NCI-H82 treated with DMSO at 0.1 percent for 48 hours (cell line): ENCODE measurements around the gene PRICKLE3.
A peak's percentile ranks its signal among the peaks of the same experiment; 100 is the strongest.

Experiments used
- DNase-seq: peaks from one replicate; lab custom pipeline; 2025; ENCODE audit not compliant: unreplicated experiment; lab: John Stamatoyannopoulos, UW

PRICKLE3 gene

GRCh38 chrX:49186125-49187027 is at the start of gene PRICKLE3:
Gene PRICKLE3, minus strand, starts transcription at chrX:49186373. Its CDS starts 76 bp downstream, at chrX:49186297.
- DNase-seq = peak; percentile 58

GRCh38 chrX:49233887-49234555 is 47.8 kb upstream of the PRICKLE3 start:
- no peak for DNase-seq

- DNase-seq = peak; percentile 82
Measured at GRCh38 chrX:49233176-49233575, 47.0 kb upstream of the PRICKLE3 start, which contains the start of gene CACNA1F. Gene CACNA1F, minus strand, starts transcription at chrX:49233340. Its CDS starts 31 bp downstream, at chrX:49233309.

- no peak for DNase-seq
Measured at GRCh38 chrX:49232525-49232924, 46.4 kb upstream of the PRICKLE3 start.

- no peak for DNase-seq
Measured at GRCh38 chrX:49231333-49232000, 45.3 kb upstream of the PRICKLE3 start.

- DNase-seq = no peak
Measured at GRCh38 chrX:49230500-49231232, 44.5 kb upstream of the PRICKLE3 start.

GRCh38 chrX:49228185-49228584 is 42.0 kb upstream of the PRICKLE3 start:
- DNase-seq = no peak

GRCh38 chrX:49227726-49228125 is 41.6 kb upstream of the PRICKLE3 start:
- no peak for DNase-seq

- DNase-seq = no peak
Measured at GRCh38 chrX:49226946-49227345, 40.8 kb upstream of the PRICKLE3 start.

- DNase-seq = no peak
Measured at GRCh38 chrX:49225858-49226257, 39.7 kb upstream of the PRICKLE3 start.

GRCh38 chrX:49221868-49222267 is 35.7 kb upstream of the PRICKLE3 start:
- no peak for DNase-seq

GRCh38 chrX:49220100-49220499 is 33.9 kb upstream of the PRICKLE3 start:
- DNase-seq = no peak

- DNase-seq = no peak
Measured at GRCh38 chrX:49214996-49215526, 28.9 kb upstream of the PRICKLE3 start.

GRCh38 chrX:49214416-49214815 is 28.2 kb upstream of the PRICKLE3 start:
- no peak for DNase-seq

- no peak for DNase-seq
Measured at GRCh38 chrX:49212861-49213260, 26.7 kb upstream of the PRICKLE3 start.

- no peak for DNase-seq
Measured at GRCh38 chrX:49212209-49212608, 26.0 kb upstream of the PRICKLE3 start.

GRCh38 chrX:49211074-49211473 is 24.9 kb upstream of the PRICKLE3 start:
- no peak for DNase-seq

- no peak for DNase-seq
Measured at GRCh38 chrX:49210406-49210805, 24.2 kb upstream of the PRICKLE3 start.

GRCh38 chrX:49209434-49210251 is 23.5 kb upstream of the PRICKLE3 start:
- peak; percentile 58 for DNase-seq

- DNase-seq = no peak
Measured at GRCh38 chrX:49208399-49208798, 22.2 kb upstream of the PRICKLE3 start.
